ENCODE measurements around the gene KBTBD13.
A peak's percentile ranks its signal among the peaks of the same experiment; 100 is the strongest.
"Not testable (repeated sequence)": the region's sequence is repeated elsewhere in the genome, so short reads cannot be mapped to it uniquely, and the experiment has no call there.

Gene KBTBD13

GRCh38 chr15:65069779-65070546 is 6.6 kb upstream of the KBTBD13 start:
- DNase-seq (ENCODE audit: low spot score), result no peak

GRCh38 chr15:65071381-65071811 is 5.2 kb upstream of the KBTBD13 start:
- no peak for DNase-seq (ENCODE audit: low spot score)

- no peak for DNase-seq (ENCODE audit: low spot score)
These were observed 4.5 kb upstream of the KBTBD13 start for GRCh38 chr15:65072027-65072426.

GRCh38 chr15:65072617-65073016 is 3.9 kb upstream of the KBTBD13 start:
- no peak for DNase-seq (ENCODE audit: low spot score)

- not testable (repeated sequence) for DNase-seq (ENCODE audit: low spot score)
These were observed 1.6 kb upstream of the KBTBD13 start for GRCh38 chr15:65074946-65075345.

- DNase-seq (ENCODE audit: low spot score), result not testable (repeated sequence)
These were observed 745 bp upstream of the KBTBD13 start for GRCh38 chr15:65075607-65076395.

GRCh38 chr15:65077291-65077980 is 890 bp downstream of the KBTBD13 start:
- DNase-seq (ENCODE audit: low spot score), result no peak

- DNase-seq (ENCODE audit: low spot score), result no peak
These were observed 1.4 kb downstream of the KBTBD13 start for GRCh38 chr15:65077981-65078352.

GRCh38 chr15:65079580-65079979 is 3.0 kb downstream of the KBTBD13 start:
- no peak for DNase-seq (ENCODE audit: low spot score)

- no peak for DNase-seq (ENCODE audit: low spot score)
These were observed 4.7 kb downstream of the KBTBD13 start for GRCh38 chr15:65081270-65081669.

- no peak for DNase-seq (ENCODE audit: low spot score)
These were observed 5.2 kb downstream of the KBTBD13 start for GRCh38 chr15:65081758-65082157.

GRCh38 chr15:65082303-65082953 is 5.9 kb downstream of the KBTBD13 start:
- no peak for DNase-seq (ENCODE audit: low spot score)

- DNase-seq (ENCODE audit: low spot score), result peak; percentile 43
These were observed 6.7 kb downstream of the KBTBD13 start for GRCh38 chr15:65083262-65083701.

- no peak for DNase-seq (ENCODE audit: low spot score)
These were observed 8.1 kb downstream of the KBTBD13 start for GRCh38 chr15:65084500-65085206.

GRCh38 chr15:65085207-65085753 is 8.7 kb downstream of the KBTBD13 start:
- no peak for DNase-seq (ENCODE audit: low spot score)

GRCh38 chr15:65085990-65086679 is 9.6 kb downstream of the KBTBD13 start:
- peak; percentile 66 for DNase-seq (ENCODE audit: low spot score)

- DNase-seq (ENCODE audit: low spot score), result no peak
These were observed 10.2 kb downstream of the KBTBD13 start for GRCh38 chr15:65086680-65087111.

GRCh38 chr15:65087411-65087810 is 10.9 kb downstream of the KBTBD13 start:
- no peak for DNase-seq (ENCODE audit: low spot score)

GRCh38 chr15:65087873-65088642 is 11.5 kb downstream of the KBTBD13 start:
- peak; percentile 39 for DNase-seq (ENCODE audit: low spot score)

- DNase-seq (ENCODE audit: low spot score), result no peak
These were observed 12.1 kb downstream of the KBTBD13 start for GRCh38 chr15:65088643-65089021.
